Endothelial cell of umbilical vein (primary cell): ENCODE results near the gene ZBTB48. TPM values are rescaled to one million over a fixed set of nuclear protein-coding genes. Genes with fewer than 3 reads are reported as not detected.

Experiments used
- BruUV-seq: library from RNA; stranded (reverse); fragments of 400-500 nt; replicated peaks from 2 replicates; lab custom pipeline; 2021; lab: Mats Ljungman, UMichigan
- CTCF ChIA-PET: fragments of 300-600, 350-600 bp; sonication (Branson Sonifier 250); formaldehyde crosslinking; loops from one replicate; lab custom pipeline; 2021; ENCODE audit warnings: antibody characterized with exemption, inconsistent platforms; lab: Charles Lee
- POLR2A ChIA-PET: fragments of 300-600, 350-600 bp; sonication (Branson Sonifier 250); formaldehyde crosslinking; loops from one replicate; lab custom pipeline; 2021; ENCODE audit warnings: antibody characterized with exemption, inconsistent platforms; lab: Charles Lee
- DNase-seq: peaks from one replicate; pipeline ENCODE4 v3.0.0-alpha.2; 2011; ENCODE audit warnings: low read depth, low spot score
- FAIRE-seq: peaks from 2 replicates; lab custom pipeline; 2011; peaks lifted over from hg19 to GRCh38; lab: Jason Lieb, UNC
- H2AFZ ChIP-seq: 2 replicates; pipeline ENCODE4 v1.6.0; 2012; ENCODE audit warnings: low read depth, low read length, control low read depth, inconsistent platforms
- H3K27ac ChIP-seq: 2 replicates; pipeline ENCODE4 v1.5.1; 2011; ENCODE audit warnings: low read depth, mild to moderate bottlenecking, control low read depth, low read length, moderate library complexity; ENCODE audit not compliant: insufficient read depth
- H3K27me3 ChIP-seq, 2 experiments: 2 replicates each; pipeline versions ENCODE4 v1.6.0 to v1.6.1; 2011; ENCODE audit warnings: low read length in 2 of 2, mixed read lengths in 1 of 2; ENCODE audit not compliant: control insufficient read depth in 2 of 2, insufficient read depth in 2 of 2
- H3K36me3 ChIP-seq, 2 experiments: 2 replicates in 1 of 2; 3 replicates in 1 of 2; pipeline ENCODE4 v1.5.1; 2011; ENCODE audit warnings: low read length in 2 of 2, mild to moderate bottlenecking in 1 of 2, moderate library complexity in 1 of 2; ENCODE audit not compliant: control insufficient read depth in 2 of 2, insufficient read depth in 2 of 2; ENCODE audit errors: extremely low read depth in 1 of 2
- H3K4me1 ChIP-seq: 3 replicates; pipeline ENCODE4 v1.5.1; 2011; ENCODE audit warnings: mild to moderate bottlenecking, low read length; ENCODE audit not compliant: control insufficient read depth, insufficient read depth; ENCODE audit errors: extremely low read depth
- H3K4me2 ChIP-seq: 2 replicates; pipeline ENCODE4 v1.6.1; 2011; ENCODE audit warnings: low read length, control low read depth, mixed read lengths; ENCODE audit not compliant: insufficient read depth
- H3K4me3 ChIP-seq, 3 experiments: fragments of 200-600 bp in 1 of 3; sonication (generic), shearing (Covaris generic) in 1 of 3; replicated peaks in 1 of 3; 2 replicates each; pipeline ENCODE4 v1.5.1; 2011 to 2016; ENCODE audit warnings: control low read depth in 3 of 3, low read length in 3 of 3, mild to moderate bottlenecking in 2 of 3, inconsistent platforms in 1 of 3, low read depth in 1 of 3, moderate library complexity in 1 of 3; ENCODE audit not compliant: insufficient read depth in 1 of 3
- H3K79me2 ChIP-seq: 2 replicates; pipeline ENCODE4 v1.6.0; 2012; ENCODE audit warnings: low read length, inconsistent platforms; ENCODE audit not compliant: control insufficient read depth, insufficient read depth
- H3K9ac ChIP-seq: replicated peaks from 2 replicates; pipeline ENCODE3; 2011; ENCODE audit warnings: low read length, control low read depth; ENCODE audit not compliant: insufficient read depth; ENCODE audit errors: extremely low read depth
- H3K9me1 ChIP-seq: replicated peaks from 3 replicates; pipeline ENCODE4 v1.6.0; 2011; ENCODE audit warnings: mild to moderate bottlenecking, low read length; ENCODE audit not compliant: control insufficient read depth, insufficient read depth; ENCODE audit errors: extremely low read depth
- H3K9me3 ChIP-seq: replicated peaks from 2 replicates; pipeline ENCODE4 v1.5.1; 2012; ENCODE audit warnings: low read length, inconsistent platforms; ENCODE audit not compliant: control insufficient read depth, insufficient read depth
- H4K20me1 ChIP-seq: replicated peaks from 2 replicates; pipeline ENCODE3; 2011; ENCODE audit warnings: mild to moderate bottlenecking, low read length; ENCODE audit not compliant: control insufficient read depth, insufficient read depth; ENCODE audit errors: extremely low read depth
- EZH2 ChIP-seq: IDR thresholded peaks from 2 replicates; pipeline ENCODE4 v1.6.1; 2012; ENCODE audit warnings: borderline replicate concordance, low read depth, mild to moderate bottlenecking, moderate library complexity, low read length, inconsistent platforms; ENCODE audit not compliant: severe bottlenecking
- MAX ChIP-seq: IDR thresholded peaks from 2 replicates; pipeline ENCODE4 v1.6.1; 2011; ENCODE audit not compliant: insufficient read depth, insufficient read length
- POLR2A ChIP-seq: IDR thresholded peaks from 2 replicates; pipeline ENCODE4 v1.6.1; 2012; ENCODE audit warnings: low read depth, mild to moderate bottlenecking, control low read depth, low read length
- POLR2AphosphoS5 ChIP-seq: IDR thresholded peaks from 2 replicates; pipeline ENCODE4 v1.6.1; 2012; ENCODE audit warnings: low read depth, mild to moderate bottlenecking, control low read depth, low read length, moderate library complexity; ENCODE audit not compliant: insufficient read depth
- dilution Hi-C: fragments of 300-500 bp; cut with MboI; formaldehyde crosslinking; loops from one replicate; pipeline ENCODE4 v1.15.0; 2019; ENCODE audit warnings: low sequenced_read_pairs; ENCODE audit not compliant: extremely low pct_ligation_motif_present
- intact Hi-C: fragments of 100-400 bp; cut with micrococcal nuclease; formaldehyde crosslinking; loops from one replicate; pipeline ENCODE4 v1.10.0; 2022
- polyA plus RNA-seq, 4 experiments: library from polyadenylated mRNA; depleted of rRNA in 3 of 4; stranded (reverse) in 3 of 4; unstranded in 1 of 4; fragments of >200 nt; gene quantifications; 2 replicates each; pipeline versions ENCODE4 v1.2.1 to v1.2.3, GENCODE V29; 2011 to 2012; ENCODE audit warnings: missing spikeins in 1 of 4
- total RNA-seq: library from RNA; stranded (reverse); gene quantifications from 2 replicates; pipeline ENCODE4 v1.2.3, GENCODE V29; 2021

Gene ZBTB48
- total and polyA plus RNA-seq, 2 donors (not counting 3 experiments of a cell fraction or from before 2014, with no cell fraction given), result 20.9 to 25.1 TPM

GRCh38 chr1:6624710-6625583 lies 45.2 kb downstream of the ZBTB48 start, which contains the start of gene THAP3:
THAP3 (plus strand) TSS chr1:6624868; CDS start chr1:6625219, 351 bp downstream.
- Histone ChIP-seq H3K27me3 (no peaks in the 10 kb centered on the region), H3K9me1 (no peaks in the 10 kb centered on the region), H3K36me3 (peaks cover 13 to 28% of the 10 kb centered on the region in 2 experiments), H3K4me1 (peaks cover 4% of the 10 kb centered on the region), H2AFZ (peak within 1 kb of the TSS; percentile 11), H3K9me3 (no peaks in the 10 kb centered on the region), H3K4me3 (peak within 1 kb of the TSS; percentile 54 to 72 (median 58)), H3K4me2 (peak within 1 kb of the TSS; percentile 37), H4K20me1 (no peaks in the 10 kb centered on the region), H3K79me2 (peaks cover 21% of the 10 kb centered on the region), H3K9ac (peak within 1 kb of the TSS; percentile 47), H3K27ac (peak within 1 kb of the TSS; percentile 13)
- intact Hi-C loops (loop anchor here (1.0 to 5.0 kb wide), 5 partner anchors 12 to 138 kb away; partner anchors contain the start of genes NOL9, PHF13 and ZBTB48), dilution Hi-C loops (no loop called here)
- DNase-seq (peak; percentile 82), FAIRE-seq (peak; percentile 77)
- POLR2A ChIA-PET, result interaction anchor here (0.7 kb wide), 1 partner anchor 10 kb away, joined by 3 read pairs; no protein-coding TSS in a partner anchor
- TF ChIP-seq MAX (no peak), POLR2AphosphoS5 (peak; percentile 47)
- CTCF ChIA-PET, result interaction anchor here (0.7 to 1.6 kb wide), 6 partner anchors 9 to 139 kb away, joined by 3 to 5 read pairs (median 4); no protein-coding TSS in a partner anchor
- BruUV-seq, result no TSS peak

- H3K79me2 ChIP-seq, result peaks cover 21% of the 10 kb centered on the region
- H3K4me2 ChIP-seq, result peak overlapping the region; percentile 33
- H4K20me1 ChIP-seq, result no peaks in the 10 kb centered on the region
- H3K9me3 ChIP-seq, result no peaks in the 10 kb centered on the region
- peaks cover 4% of the 10 kb centered on the region for H3K4me1 ChIP-seq
- H3K27ac ChIP-seq, result peak overlapping the region; percentile 4
- peak overlapping the region; percentile 54 to 72 (median 58) for H3K4me3 ChIP-seq
- POLR2A ChIA-PET, result interaction anchor here (0.7 kb wide), 1 partner anchor 10 kb away, joined by 3 read pairs; no protein-coding TSS in a partner anchor
- DNase-seq, result peak; percentile 51
- H3K36me3 ChIP-seq, result peaks cover 11 to 25% of the 10 kb centered on the region in 2 experiments
- no TSS peak for BruUV-seq
- no peaks in the 10 kb centered on the region for H3K9me1 ChIP-seq
- no peak for TF ChIP-seq EZH2
- no peak for TF ChIP-seq POLR2A
- dilution Hi-C loops (no loop called here), intact Hi-C loops (loop anchor here (1.0 to 5.0 kb wide), 5 partner anchors 12 to 138 kb away; partner anchors contain the start of genes NOL9, PHF13 and ZBTB48)
- CTCF ChIA-PET, result interaction anchor here (0.7 to 1.6 kb wide), 3 partner anchors 12 to 25 kb away, joined by 3 to 4 read pairs (median 3); no protein-coding TSS in a partner anchor
- peak overlapping the region; percentile 11 for H2AFZ ChIP-seq
- H3K9ac ChIP-seq, result peak overlapping the region; percentile 47
- no peaks in the 10 kb centered on the region for H3K27me3 ChIP-seq
- peak; percentile 72 for FAIRE-seq
Measured at GRCh38 chr1:6625584-6626149, 45.9 kb downstream of the ZBTB48 start.
